ENCODE measurements around the gene KRT34.
"Not testable (repeated sequence)": the region's sequence is repeated elsewhere in the genome, so short reads cannot be mapped to it uniquely, and the experiment has no call there.

The KRT34 gene

DNA sequence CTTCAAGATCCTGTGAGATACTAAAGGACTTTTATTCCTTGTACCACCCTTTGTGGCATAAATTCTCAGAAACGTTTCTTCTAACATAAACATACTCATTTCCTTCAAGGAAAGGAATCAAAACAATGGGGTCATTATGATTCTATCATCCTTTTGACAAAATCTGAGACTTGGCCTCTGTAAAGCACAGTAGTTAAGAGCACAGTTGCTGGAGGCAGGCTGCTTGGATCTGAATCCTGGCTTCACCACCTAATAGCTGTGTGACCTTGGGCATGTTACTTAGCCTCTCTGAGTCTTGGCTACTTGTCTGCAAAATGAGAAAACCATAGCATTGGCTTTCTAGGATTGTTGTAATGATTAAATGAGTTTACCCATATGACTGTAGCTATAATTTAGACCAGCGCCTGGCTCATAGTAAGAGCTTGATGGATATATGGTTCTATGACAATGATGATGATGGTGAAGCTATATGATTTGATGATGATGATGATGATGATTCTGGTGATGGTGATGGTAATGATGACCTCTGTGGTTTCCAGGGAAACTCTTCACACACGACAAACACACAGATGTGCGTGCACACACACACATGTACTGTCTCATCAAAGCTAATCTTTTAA lies 21.4 kb upstream of the KRT34 start:
- no peak for DNase-seq

DNA sequence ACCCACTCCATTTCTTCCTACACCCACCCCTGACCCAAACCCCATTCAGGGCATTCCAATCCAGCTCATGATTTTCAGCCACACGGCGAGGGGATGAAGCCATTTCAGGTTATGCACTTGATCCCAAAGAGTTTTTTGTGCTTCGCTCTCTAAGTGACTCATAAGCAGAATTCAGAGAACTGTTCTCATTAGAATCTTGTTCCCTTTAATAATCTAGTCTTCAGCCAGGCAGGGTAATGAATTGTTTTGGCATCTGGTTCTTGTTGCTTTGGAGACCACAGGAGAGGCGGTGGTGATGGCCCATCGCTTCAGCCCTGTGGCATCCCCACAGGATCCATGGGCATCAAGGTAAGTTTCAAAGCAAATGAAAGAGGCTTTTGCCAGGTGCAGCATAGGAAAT lies 20.1 kb upstream of the KRT34 start:
- DNase-seq: no peak

DNA sequence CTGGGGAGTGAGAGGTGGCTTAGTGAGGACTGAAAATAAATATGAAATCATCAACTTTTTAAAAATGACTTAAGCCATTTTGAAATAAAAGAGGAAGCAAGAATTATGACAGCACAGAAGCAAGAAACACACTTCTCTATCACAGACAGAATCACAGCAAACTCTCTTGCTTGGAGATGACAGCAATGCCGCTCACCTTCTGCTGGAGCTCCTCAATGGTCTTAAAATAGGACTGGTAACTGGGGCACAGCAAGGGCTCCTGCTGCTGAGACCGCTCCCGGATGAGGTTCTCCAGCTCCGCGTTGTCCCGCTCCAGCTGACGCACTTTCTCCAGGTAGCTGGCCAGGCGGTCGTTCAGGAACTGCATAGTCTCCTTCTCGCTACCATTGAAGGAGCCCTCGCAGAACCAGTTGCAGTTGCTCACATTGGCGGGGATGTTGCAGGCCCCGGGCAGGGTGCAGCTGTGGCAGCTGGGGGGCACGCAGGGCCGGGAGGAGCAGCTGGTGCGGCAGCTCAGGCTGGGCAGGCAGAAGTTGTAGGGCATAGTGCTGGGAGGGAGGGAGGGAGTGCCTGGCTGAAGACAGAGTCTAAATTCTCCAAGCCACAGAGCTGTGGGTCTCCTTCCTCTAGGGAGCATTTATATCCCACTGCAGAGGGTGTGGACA lies 15.0 kb upstream of the KRT34 start, which contains the start of gene KRT31:
Gene KRT31, minus strand, starts transcription at position 613 of the 665 bp plus-strand sequence. Its CDS starts 69 bp downstream, at position 544.
- DNase-seq: no peak

DNA sequence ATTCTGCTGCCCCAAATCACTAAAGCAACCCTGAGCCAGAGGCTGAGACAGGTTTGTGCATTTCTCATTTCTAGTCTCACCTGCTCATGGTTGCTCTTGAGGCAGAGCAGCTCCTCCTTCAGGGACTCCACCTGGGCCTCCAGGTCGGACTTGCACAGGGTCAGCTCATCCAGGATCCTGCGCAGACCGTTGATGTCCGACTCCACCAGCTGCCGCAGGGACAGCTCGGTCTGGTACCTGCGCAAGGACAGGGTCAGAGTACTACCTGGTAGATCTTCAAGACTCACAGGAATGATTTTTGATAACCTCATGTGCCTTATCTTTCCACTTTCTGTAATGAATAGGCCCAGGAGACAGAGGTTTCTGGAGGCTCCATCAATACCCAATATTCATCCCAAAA lies 14.2 kb upstream of the KRT34 start:
- DNase-seq: no peak

DNA sequence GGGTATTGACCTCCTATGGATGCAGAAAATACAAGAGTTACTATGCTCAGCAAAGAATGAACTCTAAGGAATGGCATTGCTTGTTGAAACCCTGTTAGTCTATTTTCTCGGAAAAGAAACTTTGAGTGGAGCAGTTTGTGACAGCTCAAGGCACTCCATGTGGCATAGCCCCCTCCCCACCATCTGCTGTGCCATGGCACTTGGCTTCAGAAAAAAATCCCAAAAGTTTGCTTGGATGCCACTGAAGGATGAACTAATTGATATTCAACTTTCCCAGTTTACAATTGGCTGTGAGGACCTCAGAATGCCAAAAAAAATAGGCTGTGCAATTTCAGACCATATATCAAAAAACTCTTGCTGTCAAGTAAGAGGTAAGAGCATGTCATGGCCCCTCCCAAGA lies 13.5 kb upstream of the KRT34 start:
- DNase-seq: no peak

DNA sequence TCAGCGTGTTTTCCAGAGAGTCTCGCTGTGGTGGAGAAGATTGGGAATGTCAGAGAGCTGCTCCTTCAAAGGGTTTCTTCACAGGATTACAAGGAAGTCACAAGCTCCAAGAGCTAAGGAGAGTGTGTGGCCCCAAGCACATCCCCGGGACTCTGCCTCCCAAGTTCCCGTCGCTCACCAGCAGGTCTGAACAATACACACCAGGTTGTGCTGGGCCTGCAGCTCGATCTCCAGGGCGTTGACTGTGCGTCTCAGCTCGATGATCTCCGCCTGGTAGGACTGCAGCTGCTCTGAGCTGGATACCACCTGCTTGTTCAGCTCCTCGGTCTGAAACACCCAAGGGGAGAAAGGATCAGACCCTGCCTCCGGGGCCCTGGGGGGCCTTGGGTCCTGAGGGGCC lies 12.9 kb upstream of the KRT34 start:
- DNase-seq: not testable (repeated sequence)

DNA sequence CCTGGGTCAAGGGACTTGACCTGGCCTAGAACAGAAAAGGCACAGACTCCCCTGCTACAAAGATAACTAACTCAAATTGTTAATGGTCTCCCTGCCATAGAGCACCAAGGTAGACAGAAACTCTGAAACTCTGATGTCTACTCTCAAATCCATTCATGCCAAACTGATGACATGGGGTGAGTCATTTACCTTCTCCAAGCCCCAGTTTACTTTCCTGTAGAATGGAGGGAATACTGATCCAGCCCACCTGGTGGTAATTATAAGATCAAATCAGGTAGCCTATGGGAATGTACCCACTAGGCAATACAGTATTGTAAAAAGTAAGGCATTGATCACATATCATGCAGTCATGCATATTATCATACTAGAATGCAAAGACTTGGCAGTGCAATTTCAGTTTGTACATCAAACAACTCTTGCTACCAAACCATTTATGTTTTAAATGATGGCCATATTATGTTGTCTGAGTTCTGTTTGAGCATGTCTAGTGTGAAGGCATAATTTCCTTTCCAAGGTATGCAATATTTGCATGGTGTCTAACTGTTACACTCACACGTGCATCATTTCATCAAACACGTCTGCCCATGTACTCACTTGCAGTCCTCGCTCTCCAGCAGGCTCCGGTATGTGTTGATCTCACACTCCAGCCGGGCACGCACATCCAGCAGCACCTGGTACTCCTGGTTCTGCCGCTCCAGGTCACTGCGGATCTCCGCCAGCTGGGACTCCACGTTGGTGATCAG lies 12.3 kb upstream of the KRT34 start:
- DNase-seq: no peak

DNA sequence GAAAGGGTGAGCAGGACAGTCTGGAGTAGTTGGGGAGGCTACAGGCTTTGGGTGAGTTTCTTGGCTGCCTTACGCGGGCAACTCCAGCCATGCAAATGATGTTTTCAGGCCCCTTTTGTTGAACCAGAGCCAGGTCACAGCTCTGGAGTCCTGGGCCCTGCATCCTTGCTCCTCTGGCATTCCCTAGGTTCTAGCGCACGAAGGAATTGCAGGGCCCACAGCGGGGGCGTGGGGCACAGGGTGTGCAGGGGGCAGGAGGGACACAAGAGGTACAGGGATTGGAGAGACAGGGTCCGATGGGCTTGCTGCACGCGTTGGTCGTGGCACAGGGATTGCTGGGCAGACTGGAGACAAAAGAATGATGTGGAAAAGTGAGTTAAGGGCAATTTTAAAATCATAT lies 11.7 kb upstream of the KRT34 start:
- no peak for DNase-seq

DNA sequence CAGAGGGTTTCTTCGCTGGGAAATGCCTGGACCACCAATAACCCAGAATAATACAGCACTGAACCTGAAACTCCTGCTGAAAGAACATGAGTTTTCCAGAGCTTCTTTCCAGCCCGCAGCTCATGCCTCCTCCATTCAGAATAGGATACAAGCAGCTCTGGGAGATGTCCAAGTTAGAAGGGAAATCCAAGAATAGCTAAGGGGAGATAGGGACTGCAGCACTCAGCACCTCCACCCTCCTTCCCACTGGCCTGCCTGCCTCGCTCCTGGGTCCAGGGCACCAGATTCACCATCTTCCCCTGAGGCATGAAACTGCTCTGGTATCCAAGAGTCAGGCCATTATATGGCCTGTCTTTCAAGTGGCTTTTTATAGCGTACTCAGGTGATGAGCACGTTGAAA lies 11.2 kb upstream of the KRT34 start:
- DNase-seq: no peak

DNA sequence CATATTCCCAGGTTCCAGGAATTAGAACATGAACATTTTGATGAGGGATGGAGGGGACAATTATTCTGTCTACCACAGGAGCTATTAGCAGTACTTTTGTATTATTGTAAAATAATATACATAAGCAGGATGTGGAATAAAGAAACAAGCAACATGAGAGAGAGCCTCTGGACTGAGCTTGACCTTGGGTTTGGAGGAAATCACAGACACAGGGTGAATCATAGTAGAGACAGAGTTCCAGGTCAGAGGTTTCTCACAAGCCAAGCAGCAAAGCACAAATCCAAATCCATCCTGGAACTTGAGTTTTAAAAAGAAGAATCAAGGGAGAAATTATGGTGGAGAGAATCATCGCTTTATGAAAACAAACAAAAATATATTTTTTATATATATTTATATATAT lies 10.2 kb upstream of the KRT34 start:
- no peak for DNase-seq

DNA sequence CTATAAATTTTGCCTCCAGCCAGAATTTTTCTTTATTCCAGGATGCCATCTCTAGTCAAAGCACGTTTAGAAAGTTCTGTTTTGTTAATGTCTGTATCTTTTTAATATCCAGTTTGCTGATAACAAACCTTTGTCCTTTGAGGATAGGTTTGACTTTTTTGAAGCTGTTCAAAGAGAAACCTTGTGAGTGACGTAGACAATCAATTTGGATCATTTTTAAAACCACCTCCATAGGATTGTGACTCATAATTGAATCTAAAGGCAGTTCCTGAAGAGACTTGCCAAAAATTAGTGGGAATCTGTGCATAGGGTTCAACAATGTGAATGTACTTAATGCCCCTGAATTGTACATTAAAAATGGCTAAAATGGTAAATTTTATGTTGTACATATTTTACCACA lies 9.4 kb upstream of the KRT34 start:
- DNase-seq: no peak

DNA sequence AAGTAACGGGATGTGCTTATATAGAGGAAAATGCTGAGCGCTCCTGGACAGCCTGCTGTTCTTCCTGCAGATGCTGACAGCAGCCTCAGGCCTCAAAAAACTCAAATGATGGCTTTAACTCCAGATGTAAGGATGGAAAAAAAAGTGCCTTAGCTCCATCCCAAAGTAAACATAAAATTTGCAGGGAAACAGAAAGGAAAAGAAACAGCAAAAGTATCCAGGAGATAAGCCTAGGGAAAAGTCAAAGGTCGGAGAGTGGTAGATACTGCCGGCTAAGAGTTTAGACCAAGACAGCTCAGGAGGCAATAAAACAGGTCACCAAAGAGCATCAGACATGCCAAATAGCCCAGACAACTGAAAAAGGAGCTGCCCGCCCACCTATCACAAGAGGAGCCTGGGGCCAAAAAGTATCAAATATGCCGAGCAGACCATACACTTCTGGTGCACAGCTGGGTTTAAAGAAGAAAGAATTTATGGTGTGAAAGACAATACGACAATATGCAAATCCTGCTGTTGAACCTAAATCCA lies 8.4 kb upstream of the KRT34 start:
- DNase-seq: no peak

DNA sequence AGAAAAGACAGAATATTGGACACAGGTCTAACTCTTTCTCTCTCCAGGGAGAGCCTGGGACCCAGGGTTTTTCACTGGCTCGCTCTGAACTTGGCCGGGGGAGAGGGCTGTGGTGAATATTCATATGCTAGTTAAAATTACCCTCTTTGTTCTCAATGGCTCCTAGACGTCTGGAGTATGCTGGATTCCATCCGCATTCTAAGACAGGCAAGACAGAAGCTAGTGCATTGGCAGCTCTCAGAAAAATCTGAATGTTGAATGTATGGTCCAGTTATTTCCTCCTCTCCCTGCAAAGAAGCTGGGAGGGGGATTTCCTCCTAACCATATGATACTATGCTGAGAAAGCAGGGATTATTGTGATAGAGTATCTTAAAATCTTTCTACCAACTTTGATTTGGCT lies 5.6 kb upstream of the KRT34 start:
- no peak for DNase-seq

DNA sequence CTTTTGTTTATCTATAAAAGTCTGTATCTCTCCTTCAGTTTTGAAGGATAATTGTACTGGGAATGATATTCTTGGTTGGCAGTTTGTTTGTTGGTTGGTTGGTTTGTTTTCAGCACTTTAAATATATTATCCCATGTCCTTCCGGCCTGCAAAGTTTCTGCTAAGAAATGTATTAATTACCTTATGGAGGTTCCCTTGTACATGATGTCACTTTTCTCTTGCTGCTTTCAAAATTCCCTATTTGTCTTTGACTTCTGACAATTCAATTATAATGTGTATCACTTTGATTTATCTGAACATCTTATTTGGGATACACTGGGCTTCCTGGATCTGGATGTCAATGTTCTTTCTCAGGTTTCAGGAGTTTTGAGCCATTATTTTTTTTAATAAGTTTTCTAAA lies 4.1 kb upstream of the KRT34 start:
- DNase-seq: no peak

DNA sequence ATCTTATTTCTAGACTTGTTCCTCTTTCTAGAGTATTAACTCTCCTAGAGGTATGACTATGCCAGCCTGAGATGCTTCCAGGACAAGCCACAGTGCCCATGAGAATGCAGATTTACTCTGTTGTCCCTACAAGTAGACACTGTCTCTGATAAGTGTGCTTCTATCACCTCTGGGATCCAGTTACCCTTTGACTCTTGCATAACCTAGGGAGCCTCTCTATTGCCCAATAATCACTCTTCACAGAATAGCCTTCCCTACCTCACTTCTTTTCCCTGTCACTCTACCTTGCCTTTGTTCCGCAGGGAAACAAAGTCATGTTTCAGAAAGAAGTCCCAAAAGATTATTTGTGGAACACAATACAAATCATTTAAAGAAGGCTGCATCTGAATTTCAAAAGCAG lies 1.6 kb upstream of the KRT34 start:
- DNase-seq: no peak

DNA sequence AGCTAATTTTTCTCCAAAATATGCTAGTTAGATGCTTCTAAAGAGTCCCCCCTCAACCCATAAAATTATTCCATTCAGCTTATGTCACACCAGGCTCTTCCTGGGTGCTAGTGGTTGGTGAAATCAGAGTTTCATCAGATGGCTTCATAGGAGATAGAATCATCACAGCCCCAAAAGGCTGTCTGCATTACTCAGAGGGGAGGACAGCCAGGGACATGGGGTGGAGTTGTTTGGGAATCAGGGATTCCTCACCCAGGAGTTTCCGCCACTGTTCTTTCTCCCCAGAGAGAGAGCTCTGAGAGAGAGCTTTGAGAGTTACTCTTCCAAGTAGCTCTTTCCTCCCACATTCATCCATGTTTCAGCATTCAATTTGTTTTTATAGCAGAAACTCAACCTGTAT lies 288 bp upstream of the KRT34 start:
- no peak for DNase-seq

DNA sequence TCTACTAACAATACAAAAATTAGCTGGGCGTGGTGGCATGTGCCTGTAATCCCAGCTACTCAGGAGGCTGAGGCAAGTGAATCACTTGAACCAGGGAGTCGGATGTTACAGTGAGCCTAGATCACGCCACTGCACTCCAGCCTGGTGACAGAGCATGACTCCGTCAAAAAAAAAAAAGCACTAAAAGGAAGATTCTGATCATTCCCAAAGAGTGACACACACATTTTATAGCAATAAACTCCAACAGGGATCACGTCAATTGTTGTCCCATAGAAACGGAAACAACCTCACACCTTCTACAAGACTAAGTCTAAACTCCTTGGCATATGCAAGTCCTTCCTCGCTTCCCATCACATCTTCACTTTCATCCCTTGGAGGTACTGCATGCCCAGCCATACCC lies 2.0 kb downstream of the KRT34 start:
- DNase-seq: not testable (repeated sequence)

DNA sequence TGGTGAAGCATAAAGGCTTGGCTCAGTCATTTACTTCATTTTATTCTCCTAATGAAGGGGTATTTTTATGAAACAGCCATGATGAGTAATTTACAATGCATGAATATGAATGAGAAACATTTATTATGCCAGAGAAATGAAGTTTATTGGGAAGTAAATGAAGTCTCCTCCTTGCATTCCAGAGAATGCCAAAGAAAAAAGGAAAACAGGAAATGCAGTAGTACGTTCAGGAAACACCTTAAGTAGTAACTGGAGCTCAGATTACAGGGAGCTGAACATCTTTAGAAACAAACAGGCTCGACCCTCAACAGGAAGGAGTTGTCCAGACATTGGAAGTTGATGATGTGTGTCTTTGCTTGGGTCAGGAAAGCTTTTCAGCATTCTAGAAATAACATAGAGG lies 4.6 kb downstream of the KRT34 start:
- no peak for DNase-seq

DNA sequence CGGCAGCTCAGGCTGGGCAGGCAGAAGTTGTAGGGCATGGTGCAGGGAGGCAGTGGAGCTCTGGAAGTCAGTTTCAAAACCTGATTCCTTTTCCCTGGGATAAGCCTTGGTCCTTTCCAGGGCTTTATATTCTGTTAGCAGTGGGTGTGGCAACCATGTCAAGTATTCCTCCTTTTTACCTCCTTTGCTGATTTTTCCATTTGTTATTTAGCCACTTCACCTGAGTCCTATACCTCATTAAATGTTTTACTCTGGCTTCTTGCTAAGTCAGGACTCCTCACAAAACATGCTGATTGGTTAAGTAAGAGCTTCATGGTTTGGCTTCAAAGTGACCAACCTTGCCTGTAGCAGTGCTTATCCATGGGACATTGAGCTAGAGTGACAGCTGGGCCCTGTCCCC lies 12.4 kb downstream of the KRT34 start, which contains the start of gene KRT33B:
Gene KRT33B, minus strand, starts transcription at position 101 of the 400 bp plus-strand sequence. Its CDS starts 63 bp downstream, at position 38.
- no peak for DNase-seq

DNA sequence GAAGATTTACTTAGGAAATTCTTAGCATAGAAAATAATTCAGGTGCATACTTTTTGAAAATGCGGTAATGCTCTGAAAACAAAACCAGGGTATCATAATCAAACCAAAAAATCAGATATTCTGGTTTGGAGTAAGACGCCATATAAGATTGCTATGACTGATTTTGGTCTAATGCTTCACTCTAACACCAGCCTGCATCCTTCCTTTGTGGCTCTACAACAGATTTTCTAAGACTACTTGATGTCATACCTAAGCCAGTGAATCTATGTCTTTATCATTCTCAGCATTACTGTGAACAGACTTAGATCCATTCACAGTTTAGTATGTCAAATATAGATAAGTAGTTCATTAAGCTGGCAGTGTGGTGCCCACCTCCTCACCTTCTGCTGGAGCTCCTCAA lies 13.1 kb downstream of the KRT34 start:
- no peak for DNase-seq

DNA sequence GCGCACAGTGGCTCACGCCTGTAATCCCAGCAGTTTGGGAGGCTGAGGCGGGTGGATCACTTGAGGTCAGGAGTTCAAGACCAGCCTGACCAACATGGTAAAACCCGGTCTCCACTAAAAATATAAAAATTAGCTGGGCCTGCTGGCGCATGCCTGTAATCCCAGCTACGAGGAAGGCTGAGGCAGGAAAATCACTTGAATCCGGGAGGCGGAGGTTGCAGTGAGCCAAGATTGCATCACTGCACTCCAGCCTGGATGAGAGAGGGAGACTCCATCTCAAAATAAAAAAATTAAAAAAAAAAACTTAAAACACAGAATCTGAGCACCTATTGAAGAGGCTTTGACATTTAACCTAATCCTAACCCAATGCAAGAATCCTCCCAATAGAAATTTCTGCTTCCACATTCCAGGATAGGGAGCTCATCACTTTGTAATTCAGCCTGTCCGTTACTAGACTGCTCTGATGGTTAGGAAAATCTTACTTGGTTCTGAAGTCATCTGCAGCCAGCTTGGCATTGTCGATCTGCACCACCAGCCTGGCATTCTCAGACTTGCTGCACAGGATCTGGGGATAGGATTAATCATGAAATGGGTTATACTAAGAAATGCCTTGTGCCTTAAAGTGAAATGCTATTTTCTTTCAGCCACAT lies 14.6 kb downstream of the KRT34 start:
- DNase-seq: no peak

DNA sequence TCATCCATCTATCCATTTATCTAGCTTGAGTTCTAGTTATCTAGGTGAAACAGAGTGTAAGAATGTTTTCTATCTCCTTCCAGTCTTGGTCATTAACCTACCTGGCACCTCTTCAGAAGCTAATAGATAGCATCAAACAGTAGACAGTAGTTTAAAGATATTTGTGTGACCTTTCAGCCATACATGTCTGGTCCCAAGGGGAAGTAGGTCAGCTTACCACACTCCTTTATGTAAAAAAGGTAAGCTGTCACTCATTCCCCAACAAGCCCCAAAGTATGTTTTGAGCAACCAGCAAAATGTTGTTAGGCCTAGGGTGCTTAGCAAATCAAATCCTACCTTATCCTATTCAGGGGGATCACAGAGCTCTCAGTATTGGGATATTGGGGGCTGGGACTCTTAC lies 16.0 kb downstream of the KRT34 start:
- DNase-seq: no peak

DNA sequence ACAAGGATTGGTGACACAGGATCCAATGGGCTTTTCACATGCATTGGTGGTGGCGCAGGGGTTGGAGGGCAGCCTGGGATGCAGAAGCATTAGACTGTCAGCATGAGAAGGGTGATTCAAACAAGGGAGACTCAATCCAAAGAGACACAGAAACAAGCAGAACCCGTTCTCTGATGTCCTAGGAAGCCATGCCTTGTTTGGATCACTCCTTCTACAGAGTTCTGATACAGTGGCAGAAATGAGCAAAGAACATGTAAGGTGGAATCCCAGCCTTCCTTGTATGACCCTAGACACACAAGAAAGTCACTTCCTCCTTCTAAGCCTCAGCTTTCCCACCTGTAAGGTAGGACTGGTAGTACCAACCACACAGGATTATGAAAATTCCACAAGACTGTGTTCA lies 18.2 kb downstream of the KRT34 start:
- DNase-seq: no peak
